IPS-18c (cell line): ENCODE data around the gene TMCO5A.
"Not testable (repeated sequence)": the region's sequence is repeated elsewhere in the genome, so short reads cannot be mapped to it uniquely, and the experiment has no call there.

Source experiments
- H3K4me3 ChIP-seq: 2 replicates; pipeline ENCODE4 v1.7.0; 2013; ENCODE audit warnings: low read depth, mild to moderate bottlenecking, low read length, moderate library complexity; ENCODE audit not compliant: insufficient read depth
- H3K9me3 ChIP-seq: one replicate; pipeline ENCODE4 v1.6.1; 2013; ENCODE audit warnings: mild to moderate bottlenecking, low read length, moderate library complexity; ENCODE audit not compliant: control insufficient read depth, insufficient read depth

Gene TMCO5A

GRCh38 chr15:37940876-37941275 lies 6.4 kb downstream of the TMCO5A start:
- H3K4me3 ChIP-seq, result no peak overlapping the region
- H3K9me3 ChIP-seq, result no peaks in the 10 kb centered on the region

GRCh38 chr15:37941779-37942178 lies 7.3 kb downstream of the TMCO5A start:
- no peaks in the 10 kb centered on the region for H3K9me3 ChIP-seq
- H3K4me3 ChIP-seq, result no peak overlapping the region

- Histone ChIP-seq H3K4me3 (no peak overlapping the region), H3K9me3 (peaks cover 2% of the 10 kb centered on the region)
Observed at GRCh38 chr15:37951999-37952398, 17.6 kb downstream of the TMCO5A start.

- H3K4me3 ChIP-seq, H3K9me3 ChIP-seq: not testable (repeated sequence)
Observed at GRCh38 chr15:37960742-37961141, 26.3 kb downstream of the TMCO5A start.

- Histone ChIP-seq H3K4me3 (no peak overlapping the region), H3K9me3 (peaks cover 3% of the 10 kb centered on the region)
Observed at GRCh38 chr15:37967788-37968187, 33.3 kb downstream of the TMCO5A start.

- Histone ChIP-seq H3K4me3 (no peak overlapping the region), H3K9me3 (peaks cover 5% of the 10 kb centered on the region)
Observed at GRCh38 chr15:37973856-37974255, 39.4 kb downstream of the TMCO5A start.

GRCh38 chr15:37978231-37978630 lies 43.8 kb downstream of the TMCO5A start:
- peaks cover 2% of the 10 kb centered on the region for H3K9me3 ChIP-seq
- H3K4me3 ChIP-seq, result no peak overlapping the region

GRCh38 chr15:37979671-37980409 lies 45.4 kb downstream of the TMCO5A start:
- no peak overlapping the region for H3K4me3 ChIP-seq
- H3K9me3 ChIP-seq, result peaks cover 2% of the 10 kb centered on the region

GRCh38 chr15:37981201-37981600 lies 46.8 kb downstream of the TMCO5A start:
- Histone ChIP-seq H3K4me3 (no peak overlapping the region), H3K9me3 (peaks cover 2% of the 10 kb centered on the region)

- Histone ChIP-seq H3K9me3 (peaks cover 2% of the 10 kb centered on the region), H3K4me3 (no peak overlapping the region)
Observed at GRCh38 chr15:37981775-37982174, 47.3 kb downstream of the TMCO5A start.

- H3K4me3 ChIP-seq, result no peak overlapping the region
Observed at GRCh38 chr15:37984368-37984767, 49.9 kb downstream of the TMCO5A start.

GRCh38 chr15:37995461-37996347 lies 61.3 kb downstream of the TMCO5A start:
- H3K9me3 ChIP-seq, result no peaks in the 10 kb centered on the region
- no peak overlapping the region for H3K4me3 ChIP-seq

More at GRCh38 chr15:37984368-37984767, 49.9 kb downstream of the TMCO5A start:
- H3K9me3 ChIP-seq, result no peaks in the 10 kb centered on the region
